Adrenal gland (tissue), 5 donors: ENCODE data around the gene MOSPD3.

ENCODE experiments used
- CTCF ChIP-seq, 6 experiments: fragments of 450-650 bp in 4 of 6; fragments of 200-600 bp in 2 of 6; sonication (generic) in 1 of 6; IDR thresholded peaks; 1 replicate in 5 of 6; 2 replicates in 1 of 6; pipeline versions ENCODE4 v1.5.1 to v1.8.0; 2016 to 2021; ENCODE audit warnings: antibody characterized with exemption in 6 of 6, mild to moderate bottlenecking in 2 of 6, moderate library complexity in 1 of 6
- POLR2A ChIP-seq, 2 donors: fragments of 450-650 bp; IDR thresholded peaks; one replicate each; pipeline ENCODE4 v1.6.1; 2017; ENCODE audit warnings: antibody characterized with exemption in 2 of 2, mild to moderate bottlenecking in 2 of 2, moderate library complexity in 1 of 2
- donor health status: DM: no; HTN: no; CAD: no.

- TF ChIP-seq CTCF (IDR thresholded peaks at IDR 0.05): no peak
- no peak for TF ChIP-seq POLR2A (IDR thresholded peaks at IDR 0.05)
These were observed 6.0 kb upstream of the MOSPD3 start for GRCh38 chr7:100606313-100606712.
